Measurements from ENCODE around the gene MRGPRF.
A peak's percentile ranks its signal among the peaks of the same experiment; 100 is the strongest.

The MRGPRF gene

DNA sequence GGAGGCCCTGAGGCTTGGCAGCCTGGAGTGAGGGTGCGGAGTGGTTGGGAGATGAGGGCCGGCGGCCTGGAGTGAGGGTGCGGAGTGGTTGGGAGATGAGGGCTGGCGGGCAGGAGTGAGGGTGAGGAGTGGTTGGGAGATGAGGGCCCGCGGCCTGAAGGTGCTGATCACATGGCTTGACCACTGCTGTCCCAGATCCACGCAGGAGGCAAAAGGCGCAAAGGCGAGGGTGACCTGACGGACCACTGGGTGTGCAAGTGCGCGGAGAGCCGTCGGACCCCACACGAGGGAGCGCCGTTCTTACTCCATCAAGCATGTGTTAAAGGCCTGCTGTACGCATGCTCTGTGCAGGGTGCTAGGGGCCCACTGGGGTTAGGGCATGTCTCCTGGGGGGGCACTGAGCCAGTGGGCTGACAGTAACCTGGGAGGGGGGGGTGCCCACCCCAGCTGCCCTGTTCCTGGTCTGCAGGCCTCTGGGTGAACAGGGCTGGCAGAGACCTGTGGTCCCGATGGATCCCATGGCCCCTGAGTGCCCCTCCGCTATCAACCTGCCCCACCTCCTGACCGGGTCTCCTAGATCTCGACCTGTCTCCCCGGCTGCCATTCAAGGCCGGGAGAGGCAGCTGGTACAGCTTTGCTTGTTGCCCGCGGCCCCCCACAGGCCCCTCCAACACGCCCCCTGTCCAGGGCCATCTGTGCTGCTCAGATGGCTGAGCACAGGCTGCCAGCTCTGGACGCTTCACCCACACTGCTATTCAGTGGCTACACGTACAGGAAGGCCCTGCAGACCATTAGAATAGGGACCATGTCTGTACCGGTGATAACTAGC lies 53.4 kb downstream of the MRGPRF start:
- H3K4me3 ChIP-seq (ENCODE audit: low read depth, low read length) = no peak overlapping the region
- no peak for TF ChIP-seq CTCF (conservative IDR thresholded peaks at IDR 0.05; ENCODE audit: low read depth, low read length)
- DNase-seq (ENCODE audit: low read depth) = no peak

GRCh38 chr11:68958211-68958610 lies 54.8 kb downstream of the MRGPRF start:
- no peak for DNase-seq (ENCODE audit: low read depth)
- no peak for TF ChIP-seq CTCF (conservative IDR thresholded peaks at IDR 0.05; ENCODE audit: low read depth, low read length)
- no peak overlapping the region for H3K4me3 ChIP-seq (ENCODE audit: low read depth, low read length)

DNA sequence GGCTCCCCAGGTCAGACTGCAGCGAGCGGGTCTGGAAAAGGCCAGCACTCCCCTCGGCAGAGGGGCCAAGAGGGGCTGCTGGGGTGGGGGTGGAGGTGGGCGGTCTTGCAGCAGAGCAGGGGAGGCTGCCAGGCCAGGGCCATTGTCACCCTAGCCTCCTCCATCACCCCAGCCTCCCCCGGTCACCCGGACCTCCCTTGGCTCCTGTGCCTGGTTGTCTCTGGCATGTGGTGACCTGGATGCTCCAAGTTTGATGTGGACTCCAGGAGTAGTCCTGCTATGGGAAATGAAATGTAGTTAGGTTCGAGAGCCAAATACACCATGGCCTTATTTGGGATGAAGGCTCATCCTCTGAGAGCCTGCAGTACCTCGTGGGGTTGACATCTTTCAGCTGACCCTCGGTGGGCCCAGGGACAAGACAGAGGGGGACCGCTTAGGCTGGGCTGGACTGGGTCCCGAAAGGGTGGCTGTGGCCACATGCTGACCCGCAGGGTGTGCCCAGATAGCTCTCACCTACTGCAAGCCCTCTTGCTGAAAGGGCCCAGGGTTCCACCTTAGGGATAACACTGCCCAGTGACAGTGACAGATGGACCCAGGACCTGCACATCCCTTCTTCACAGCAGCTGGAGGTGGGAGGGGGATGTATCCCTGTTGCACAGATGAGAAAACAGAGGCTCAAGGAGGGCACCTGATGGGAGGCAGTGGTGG lies 56.3 kb downstream of the MRGPRF start:
- no peak for TF ChIP-seq CTCF (conservative IDR thresholded peaks at IDR 0.05; ENCODE audit: low read depth, low read length)
- no peak overlapping the region for H3K4me3 ChIP-seq (ENCODE audit: low read depth, low read length)
- no peak for DNase-seq (ENCODE audit: low read depth)

DNA sequence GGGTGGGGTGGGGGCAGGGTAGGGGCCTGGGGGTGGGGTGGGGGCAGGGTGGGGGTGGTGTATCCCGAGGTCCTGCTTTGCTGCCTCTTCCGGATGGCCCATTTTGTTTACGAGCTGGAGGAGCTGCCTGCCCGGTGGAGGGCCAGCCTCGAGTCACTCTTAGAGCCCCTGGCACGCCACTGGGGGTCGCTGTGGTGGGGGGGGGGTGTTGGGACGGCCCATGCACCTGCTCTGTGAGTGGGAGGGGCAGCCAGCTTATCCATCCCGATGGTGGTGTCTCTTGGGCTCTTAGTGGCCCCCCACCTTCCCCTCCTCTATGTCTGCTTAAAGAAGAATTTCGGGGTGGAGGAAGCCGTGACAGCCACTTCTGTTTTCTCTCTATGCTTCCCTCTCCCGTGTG lies 56.9 kb downstream of the MRGPRF start:
- DNase-seq (ENCODE audit: low read depth) = no peak
- H3K4me3 ChIP-seq (ENCODE audit: low read depth, low read length) = no peak overlapping the region

GRCh38 chr11:68955607-68955958 lies 57.5 kb downstream of the MRGPRF start:
- TF ChIP-seq CTCF (conservative IDR thresholded peaks at IDR 0.05; ENCODE audit: low read depth, low read length) = peak; percentile 3
- DNase-seq (ENCODE audit: low read depth) = no peak
- H3K4me3 ChIP-seq (ENCODE audit: low read depth, low read length) = no peak overlapping the region

More for the DNA sequence above, 56.9 kb downstream of the MRGPRF start:
- peak; percentile 43 for TF ChIP-seq CTCF (conservative IDR thresholded peaks at IDR 0.05; ENCODE audit: low read depth, low read length)

DNA sequence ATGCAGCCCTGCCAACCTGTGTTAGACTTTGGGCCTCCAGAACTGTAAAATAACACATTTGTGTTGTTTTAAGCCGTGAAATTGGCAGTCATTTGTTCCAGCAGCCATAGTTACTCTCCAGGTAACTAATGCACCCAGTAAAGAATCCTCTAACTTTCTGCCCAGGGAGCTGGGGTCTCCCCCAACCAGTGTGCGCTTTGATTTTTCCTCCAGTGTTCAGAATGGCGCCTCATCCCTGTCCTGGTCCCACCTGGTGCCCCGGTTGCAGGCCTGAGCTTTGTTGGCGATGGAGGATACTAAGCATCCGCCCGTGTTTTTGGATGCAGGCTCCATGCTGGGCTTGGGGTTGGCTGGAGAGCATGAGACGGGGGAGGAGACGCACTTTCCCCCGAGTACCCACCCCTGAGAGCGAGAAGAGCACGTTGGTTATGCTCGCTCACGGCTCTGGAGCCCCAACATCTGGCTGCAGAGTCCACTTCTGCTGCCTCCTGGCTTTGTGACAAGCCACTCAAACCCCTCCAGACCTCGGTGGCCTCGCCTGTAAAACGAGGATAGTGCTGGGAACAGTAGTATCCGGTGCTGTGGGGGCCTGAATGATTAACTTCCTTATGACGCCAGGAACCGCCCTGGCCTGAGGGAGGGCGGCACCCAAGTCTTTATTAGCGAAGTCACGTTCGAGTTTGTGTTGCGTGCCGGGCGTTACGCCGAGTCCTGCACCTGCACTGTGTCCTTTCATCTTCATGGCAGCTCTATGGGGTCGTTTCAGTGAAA lies 58.0 kb downstream of the MRGPRF start:
- no peak overlapping the region for H3K4me3 ChIP-seq (ENCODE audit: low read depth, low read length)

More for the DNA sequence above, 58.0 kb downstream of the MRGPRF start:
- TF ChIP-seq CTCF (conservative IDR thresholded peaks at IDR 0.05; ENCODE audit: low read depth, low read length) = no peak
- peak; percentile 28 for DNase-seq (ENCODE audit: low read depth)

All from choroid plexus epithelial cell (primary cell).